ENCODE measurements around the gene BEST2. TPM values are rescaled to one million over a fixed set of nuclear protein-coding genes. Genes with fewer than 3 reads are reported as not detected.
A peak's percentile ranks its signal among the peaks of the same experiment; 100 is the strongest.
"Not testable (repeated sequence)": the region's sequence is repeated elsewhere in the genome, so short reads cannot be mapped to it uniquely, and the experiment has no call there.

Gene BEST2
- total RNA-seq, 2 donors from 2014 or later: not detected

DNA sequence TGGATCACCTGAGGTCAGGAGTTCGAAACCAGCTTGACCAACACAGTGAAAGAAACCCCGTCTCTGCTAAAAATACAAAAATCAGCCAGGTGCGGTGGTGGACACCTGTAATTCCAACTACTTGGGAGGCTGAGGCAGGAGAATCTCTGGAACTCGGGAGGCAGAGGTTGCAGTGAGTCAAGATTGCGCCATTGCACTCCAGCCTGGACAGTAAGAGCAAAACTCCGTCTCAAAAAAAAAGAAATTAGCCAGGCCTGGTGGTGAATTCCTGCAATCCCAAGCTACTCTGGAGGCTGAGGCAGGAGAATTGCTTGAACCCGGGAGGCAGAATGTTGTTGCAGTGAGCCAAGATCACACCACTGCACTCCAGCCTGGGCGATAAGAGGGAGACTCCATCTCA, 43.0 kb upstream of the BEST2 start:
- TF ChIP-seq, protein P1, sequence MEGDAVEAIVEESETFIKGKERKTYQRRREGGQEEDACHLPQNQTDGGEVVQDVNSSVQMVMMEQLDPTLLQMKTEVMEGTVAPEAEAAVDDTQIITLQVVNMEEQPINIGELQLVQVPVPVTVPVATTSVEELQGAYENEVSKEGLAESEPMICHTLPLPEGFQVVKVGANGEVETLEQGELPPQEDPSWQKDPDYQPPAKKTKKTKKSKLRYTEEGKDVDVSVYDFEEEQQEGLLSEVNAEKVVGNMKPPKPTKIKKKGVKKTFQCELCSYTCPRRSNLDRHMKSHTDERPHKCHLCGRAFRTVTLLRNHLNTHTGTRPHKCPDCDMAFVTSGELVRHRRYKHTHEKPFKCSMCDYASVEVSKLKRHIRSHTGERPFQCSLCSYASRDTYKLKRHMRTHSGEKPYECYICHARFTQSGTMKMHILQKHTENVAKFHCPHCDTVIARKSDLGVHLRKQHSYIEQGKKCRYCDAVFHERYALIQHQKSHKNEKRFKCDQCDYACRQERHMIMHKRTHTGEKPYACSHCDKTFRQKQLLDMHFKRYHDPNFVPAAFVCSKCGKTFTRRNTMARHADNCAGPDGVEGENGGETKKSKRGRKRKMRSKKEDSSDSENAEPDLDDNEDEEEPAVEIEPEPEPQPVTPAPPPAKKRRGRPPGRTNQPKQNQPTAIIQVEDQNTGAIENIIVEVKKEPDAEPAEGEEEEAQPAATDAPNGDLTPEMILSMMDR (IDR thresholded peaks at IDR 0.05): no peak
- H3K27me3 ChIP-seq (replicated peaks; ENCODE audit: insufficient read depth): no peaks in the 10 kb centered on the region
- peaks cover 79% of the 10 kb centered on the region for H3K36me3 ChIP-seq
- ATAC-seq (ENCODE audit: insufficient number of reproducible peaks, low FRiP score, low read depth): no peak
- DNase-seq (ENCODE audit: low spot score): no peak
- no peak overlapping the region for H3K4me3 ChIP-seq
- no peak overlapping the region for H3K27ac ChIP-seq
- no peaks in the 10 kb centered on the region for H3K4me1 ChIP-seq (ENCODE audit: control insufficient read depth in 1 of 2, low read depth in 2 of 2)
- H3K9me3 ChIP-seq: no peaks in the 10 kb centered on the region

DNA sequence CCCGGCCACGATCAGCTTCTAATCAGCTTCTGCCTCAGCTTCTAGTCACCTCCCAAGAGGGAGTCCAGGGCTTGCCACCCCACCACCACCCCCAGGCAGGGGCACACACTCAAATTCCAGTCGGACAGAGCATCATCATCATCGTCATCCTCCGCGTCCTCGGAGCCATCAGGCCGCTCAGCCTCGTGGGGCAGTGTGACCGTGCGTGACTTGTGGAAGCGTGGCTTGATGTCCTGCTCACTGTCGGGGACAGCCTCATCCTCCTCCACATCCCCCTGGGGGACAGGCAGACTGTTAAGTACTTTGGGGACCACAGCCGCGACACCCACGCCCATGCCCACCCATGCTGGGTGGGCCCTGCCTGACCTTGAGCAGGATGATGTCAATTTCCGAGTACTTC, 40.4 kb upstream of the BEST2 start:
- ATAC-seq (ENCODE audit: insufficient number of reproducible peaks, low FRiP score, low read depth) (no peak), DNase-seq (ENCODE audit: low spot score) (no peak)
- TF ChIP-seq, protein P1 (IDR thresholded peaks at IDR 0.05): no peak
- Histone ChIP-seq H3K4me3 (no peak overlapping the region), H3K27me3 (replicated peaks; ENCODE audit: insufficient read depth) (no peaks in the 10 kb centered on the region), H3K4me1 (ENCODE audit: control insufficient read depth in 1 of 2, low read depth in 2 of 2) (no peaks in the 10 kb centered on the region), H3K9me3 (no peaks in the 10 kb centered on the region), H3K36me3 (peaks cover 85% of the 10 kb centered on the region), H3K27ac (no peak overlapping the region)

DNA sequence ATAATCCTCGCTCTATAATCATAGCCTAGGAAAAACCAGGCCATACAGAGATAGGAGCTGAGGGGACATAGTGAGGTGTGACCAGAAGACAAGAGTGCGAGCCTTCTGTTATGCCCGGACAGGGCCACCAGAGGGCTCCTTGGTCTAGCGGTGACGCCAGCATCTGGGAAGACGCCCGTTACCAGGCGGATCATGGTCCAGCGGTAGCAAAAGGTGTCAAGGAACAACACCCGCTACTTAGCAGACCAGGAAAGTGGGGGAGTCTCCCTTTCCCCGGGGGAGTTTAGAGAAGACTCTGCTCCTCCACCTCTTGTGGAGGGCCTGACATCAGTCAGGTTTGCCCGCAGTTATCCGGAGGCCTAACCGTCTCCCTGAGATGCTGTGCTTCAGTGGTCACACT, 39.5 kb upstream of the BEST2 start:
- not testable (repeated sequence) for H3K27ac ChIP-seq; H3K27me3 ChIP-seq (replicated peaks; ENCODE audit: insufficient read depth); H3K9me3 ChIP-seq; ATAC-seq (ENCODE audit: insufficient number of reproducible peaks, low FRiP score, low read depth); H3K4me1 ChIP-seq (ENCODE audit: control insufficient read depth in 1 of 2, low read depth in 2 of 2); DNase-seq (ENCODE audit: low spot score); H3K4me3 ChIP-seq
- H3K36me3 ChIP-seq: peaks cover 81% of the 10 kb centered on the region
- TF ChIP-seq, protein P1 (IDR thresholded peaks at IDR 0.05): peak; percentile 17

DNA sequence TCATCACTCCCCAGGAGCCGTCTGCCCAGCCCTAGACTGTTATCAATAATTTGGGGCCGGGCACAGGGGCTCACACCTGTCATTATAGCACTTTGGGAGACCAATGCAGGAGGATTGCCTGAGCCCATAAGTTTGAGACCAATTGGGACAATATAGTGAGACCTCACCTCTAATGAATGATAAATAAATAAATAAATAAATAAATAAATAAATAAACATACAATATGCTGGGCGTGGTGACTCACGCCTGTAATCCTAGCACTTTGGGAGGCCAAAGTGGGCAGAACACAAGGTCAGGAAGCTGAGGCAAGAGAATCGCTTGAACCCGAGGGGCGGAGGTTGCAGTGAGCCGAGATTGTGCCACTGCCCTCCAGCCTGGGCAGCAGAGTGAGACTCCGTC, 38.3 kb upstream of the BEST2 start:
- not testable (repeated sequence) for H3K27ac ChIP-seq; ATAC-seq (ENCODE audit: insufficient number of reproducible peaks, low FRiP score, low read depth); H3K4me1 ChIP-seq (ENCODE audit: control insufficient read depth in 1 of 2, low read depth in 2 of 2); H3K9me3 ChIP-seq; H3K4me3 ChIP-seq; H3K27me3 ChIP-seq (replicated peaks; ENCODE audit: insufficient read depth); DNase-seq (ENCODE audit: low spot score)
- peaks cover 81% of the 10 kb centered on the region for H3K36me3 ChIP-seq

GRCh38 chr19:12715102-12715501, 36.5 kb upstream of the BEST2 start:
- Histone ChIP-seq H3K27me3 (replicated peaks; ENCODE audit: insufficient read depth) (no peaks in the 10 kb centered on the region), H3K4me3 (no peak overlapping the region), H3K27ac (no peak overlapping the region), H3K36me3 (peaks cover 76% of the 10 kb centered on the region), H3K4me1 (ENCODE audit: control insufficient read depth in 1 of 2, low read depth in 2 of 2) (peaks cover 2 to 3% of the 10 kb centered on the region in 2 donors), H3K9me3 (no peaks in the 10 kb centered on the region)
- TF ChIP-seq, protein P1 (IDR thresholded peaks at IDR 0.05): no peak
- ATAC-seq (ENCODE audit: insufficient number of reproducible peaks, low FRiP score, low read depth) (no peak), DNase-seq (ENCODE audit: low spot score) (no peak)

GRCh38 chr19:12715929-12716328, 35.7 kb upstream of the BEST2 start:
- TF ChIP-seq, protein P1 (IDR thresholded peaks at IDR 0.05): no peak
- no peaks in the 10 kb centered on the region for H3K9me3 ChIP-seq
- DNase-seq (ENCODE audit: low spot score) (no peak), ATAC-seq (ENCODE audit: insufficient number of reproducible peaks, low FRiP score, low read depth) (no peak)
- H3K27me3 ChIP-seq (replicated peaks; ENCODE audit: insufficient read depth): no peaks in the 10 kb centered on the region
- H3K27ac ChIP-seq: no peak overlapping the region
- peaks cover 10 to 12% of the 10 kb centered on the region in 2 donors for H3K4me1 ChIP-seq (ENCODE audit: control insufficient read depth in 1 of 2, low read depth in 2 of 2)
- no peak overlapping the region for H3K4me3 ChIP-seq
- H3K36me3 ChIP-seq: peaks cover 68% of the 10 kb centered on the region
